Gastroesophageal sphincter (tissue), 3 donors: ENCODE data around the gene ZNF292.

ENCODE experiments used
- POLR2AphosphoS5 ChIP-seq: sonication (generic); formaldehyde crosslinking; IDR thresholded peaks from one replicate; pipeline ENCODE4 v1.6.1; 2017; ENCODE audit warnings: antibody characterized with exemption
- TF ChIP-seq, protein P1 (sequence below), 4 experiments: fragments of 200-600 bp in 2 of 4; fragments of 450-650 bp in 2 of 4; sonication (generic) in 1 of 4; IDR thresholded peaks; one replicate each; pipeline ENCODE4 v1.5.1; 2017 to 2019; ENCODE audit warnings: antibody characterized with exemption in 4 of 4, mild to moderate bottlenecking in 2 of 4, moderate library complexity in 2 of 4

DNA sequence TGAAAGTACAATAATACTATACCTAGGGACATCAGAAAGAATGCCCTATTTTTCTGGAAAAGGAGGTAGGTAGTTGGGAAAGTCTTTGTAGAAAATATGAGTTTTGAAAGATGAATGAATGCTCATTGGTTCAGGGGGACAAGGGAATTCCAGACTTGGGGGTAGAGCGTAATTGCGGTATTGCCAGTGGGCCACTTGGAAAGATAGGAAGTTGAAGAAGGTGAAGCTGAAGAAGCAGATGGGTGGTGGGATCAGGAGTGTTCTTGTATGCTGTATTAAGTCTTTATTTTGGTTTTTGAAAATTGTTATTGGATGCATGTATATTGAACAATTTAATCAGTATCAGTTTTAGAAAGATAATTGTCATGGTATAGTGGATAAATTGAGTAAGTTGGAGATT is 109.1 kb downstream of the ZNF292 start:
- TF ChIP-seq POLR2AphosphoS5, result no peak
- TF ChIP-seq, protein P1, sequence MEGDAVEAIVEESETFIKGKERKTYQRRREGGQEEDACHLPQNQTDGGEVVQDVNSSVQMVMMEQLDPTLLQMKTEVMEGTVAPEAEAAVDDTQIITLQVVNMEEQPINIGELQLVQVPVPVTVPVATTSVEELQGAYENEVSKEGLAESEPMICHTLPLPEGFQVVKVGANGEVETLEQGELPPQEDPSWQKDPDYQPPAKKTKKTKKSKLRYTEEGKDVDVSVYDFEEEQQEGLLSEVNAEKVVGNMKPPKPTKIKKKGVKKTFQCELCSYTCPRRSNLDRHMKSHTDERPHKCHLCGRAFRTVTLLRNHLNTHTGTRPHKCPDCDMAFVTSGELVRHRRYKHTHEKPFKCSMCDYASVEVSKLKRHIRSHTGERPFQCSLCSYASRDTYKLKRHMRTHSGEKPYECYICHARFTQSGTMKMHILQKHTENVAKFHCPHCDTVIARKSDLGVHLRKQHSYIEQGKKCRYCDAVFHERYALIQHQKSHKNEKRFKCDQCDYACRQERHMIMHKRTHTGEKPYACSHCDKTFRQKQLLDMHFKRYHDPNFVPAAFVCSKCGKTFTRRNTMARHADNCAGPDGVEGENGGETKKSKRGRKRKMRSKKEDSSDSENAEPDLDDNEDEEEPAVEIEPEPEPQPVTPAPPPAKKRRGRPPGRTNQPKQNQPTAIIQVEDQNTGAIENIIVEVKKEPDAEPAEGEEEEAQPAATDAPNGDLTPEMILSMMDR (IDR thresholded peaks at IDR 0.05), result no peak
